ENCODE measurements around the gene GRM4.

The GRM4 gene

DNA sequence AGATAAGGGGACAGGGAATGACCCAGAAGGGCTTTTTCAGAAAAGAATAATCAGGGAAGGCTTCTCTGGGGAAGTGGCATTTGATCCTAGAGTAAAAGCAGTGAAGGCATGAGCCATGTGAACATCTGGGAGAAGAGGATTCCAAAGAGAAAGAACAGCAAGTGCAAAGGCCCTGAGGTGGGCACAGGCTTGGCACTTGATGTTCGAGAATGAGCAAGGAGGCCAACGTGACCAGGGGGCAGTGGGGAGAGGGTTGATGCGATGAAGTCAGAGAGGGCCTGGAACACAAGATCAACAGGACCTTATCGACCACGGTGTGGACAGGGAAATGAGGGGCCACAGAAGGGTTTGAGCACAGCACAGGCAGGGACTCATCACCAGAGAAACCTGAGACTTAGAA lies 5.8 kb downstream of the GRM4 start:
- DNase-seq, result no peak
- H3K4me1 Mint-ChIP-seq, result peaks cover 66% of the 10 kb centered on the region
- H3K9me3 Mint-ChIP-seq, result no peaks in the 10 kb centered on the region
- no peak overlapping the region for H3K4me3 Mint-ChIP-seq
- H3K36me3 Mint-ChIP-seq (ENCODE audit: low read depth), result no peaks in the 10 kb centered on the region
- TF ChIP-seq, protein P1, sequence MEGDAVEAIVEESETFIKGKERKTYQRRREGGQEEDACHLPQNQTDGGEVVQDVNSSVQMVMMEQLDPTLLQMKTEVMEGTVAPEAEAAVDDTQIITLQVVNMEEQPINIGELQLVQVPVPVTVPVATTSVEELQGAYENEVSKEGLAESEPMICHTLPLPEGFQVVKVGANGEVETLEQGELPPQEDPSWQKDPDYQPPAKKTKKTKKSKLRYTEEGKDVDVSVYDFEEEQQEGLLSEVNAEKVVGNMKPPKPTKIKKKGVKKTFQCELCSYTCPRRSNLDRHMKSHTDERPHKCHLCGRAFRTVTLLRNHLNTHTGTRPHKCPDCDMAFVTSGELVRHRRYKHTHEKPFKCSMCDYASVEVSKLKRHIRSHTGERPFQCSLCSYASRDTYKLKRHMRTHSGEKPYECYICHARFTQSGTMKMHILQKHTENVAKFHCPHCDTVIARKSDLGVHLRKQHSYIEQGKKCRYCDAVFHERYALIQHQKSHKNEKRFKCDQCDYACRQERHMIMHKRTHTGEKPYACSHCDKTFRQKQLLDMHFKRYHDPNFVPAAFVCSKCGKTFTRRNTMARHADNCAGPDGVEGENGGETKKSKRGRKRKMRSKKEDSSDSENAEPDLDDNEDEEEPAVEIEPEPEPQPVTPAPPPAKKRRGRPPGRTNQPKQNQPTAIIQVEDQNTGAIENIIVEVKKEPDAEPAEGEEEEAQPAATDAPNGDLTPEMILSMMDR (IDR thresholded peaks at IDR 0.05), result no peak
- H3K27ac Mint-ChIP-seq, result peak overlapping the region; percentile 72
- H3K27me3 Mint-ChIP-seq (ENCODE audit: low read depth, poor library complexity), result peaks cover 64% of the 10 kb centered on the region

DNA sequence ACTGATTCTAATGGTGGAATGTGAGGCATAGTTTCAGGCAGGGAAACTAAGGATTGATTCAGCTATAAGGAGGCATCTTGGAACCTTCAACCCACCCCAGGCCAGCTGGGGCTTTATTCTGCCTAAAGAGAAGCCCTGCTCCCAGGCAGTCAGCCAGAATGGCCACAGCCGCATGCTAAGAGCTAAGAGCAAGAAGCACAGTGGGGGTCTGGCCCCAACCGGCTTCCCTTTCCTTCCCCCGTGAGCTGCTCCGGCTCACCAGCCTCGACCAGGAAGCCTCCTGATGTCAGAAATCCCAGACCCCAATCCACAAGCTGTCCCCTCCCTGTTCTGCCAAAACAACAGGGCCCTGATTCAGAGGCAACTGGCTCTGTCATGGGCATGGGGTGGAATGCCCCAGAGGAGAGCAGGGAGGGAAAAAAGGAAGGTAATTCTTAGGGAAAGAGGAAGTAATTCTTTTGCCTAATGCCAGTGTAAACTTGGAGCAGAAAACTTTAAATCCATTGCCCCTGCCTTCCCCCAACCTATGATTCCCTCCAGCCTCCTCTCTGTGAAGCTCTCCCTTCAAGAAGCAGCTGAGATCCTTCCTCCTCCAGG lies 6.9 kb downstream of the GRM4 start:
- Mint-ChIP-seq H3K27ac (no peak overlapping the region), H3K9me3 (no peaks in the 10 kb centered on the region), H3K36me3 (ENCODE audit: low read depth) (no peaks in the 10 kb centered on the region), H3K4me3 (no peak overlapping the region), H3K27me3 (ENCODE audit: low read depth, poor library complexity) (peaks cover 57% of the 10 kb centered on the region), H3K4me1 (peaks cover 66% of the 10 kb centered on the region)
- no peak for DNase-seq
- TF ChIP-seq, protein P1 (IDR thresholded peaks at IDR 0.05), result no peak

DNA sequence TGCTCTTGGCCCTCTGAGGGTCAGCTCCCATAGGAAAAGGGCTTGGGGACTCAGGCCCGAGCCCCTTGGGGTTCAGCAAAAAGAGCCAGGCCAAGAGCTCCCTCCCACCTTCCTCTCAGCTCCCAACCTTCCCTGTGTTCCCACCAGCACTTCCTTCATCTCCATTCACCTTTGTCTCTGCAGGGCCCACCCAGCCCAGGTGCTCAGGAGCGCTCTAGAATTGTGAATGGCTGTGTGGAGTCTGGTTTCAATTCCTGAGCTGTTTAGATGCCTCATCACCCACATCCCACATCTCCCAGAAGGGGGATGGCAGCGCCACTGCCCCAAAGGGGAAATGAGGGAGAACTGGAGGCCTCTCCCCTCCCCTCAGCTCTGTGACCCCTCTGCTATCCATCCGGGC lies 7.7 kb downstream of the GRM4 start:
- H3K27me3 Mint-ChIP-seq (ENCODE audit: low read depth, poor library complexity), result peaks cover 52% of the 10 kb centered on the region

DNA sequence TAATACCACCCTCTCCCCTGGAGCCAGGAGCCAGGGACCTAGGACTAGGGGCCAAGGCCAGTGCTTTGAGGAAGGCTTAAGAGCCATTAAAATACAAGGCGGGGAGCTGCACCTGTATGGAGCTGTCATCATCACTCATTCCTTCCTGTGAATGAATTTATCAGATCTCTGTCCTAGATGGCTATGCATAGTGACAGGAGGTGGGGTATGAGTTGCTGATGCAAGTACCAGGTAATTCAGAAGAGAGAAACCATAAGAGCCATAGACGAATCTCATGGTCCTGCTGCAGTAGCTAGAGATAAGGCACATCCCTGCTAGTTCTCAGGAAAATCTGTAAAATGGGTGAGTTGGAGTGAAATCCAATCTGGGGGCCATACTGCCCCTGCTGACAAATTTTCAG lies 10.3 kb downstream of the GRM4 start:
- H3K9me3 Mint-ChIP-seq, result no peaks in the 10 kb centered on the region
- H3K36me3 Mint-ChIP-seq (ENCODE audit: low read depth), result no peaks in the 10 kb centered on the region
- TF ChIP-seq, protein P1 (IDR thresholded peaks at IDR 0.05), result no peak
- H3K4me1 Mint-ChIP-seq, result peaks cover 39% of the 10 kb centered on the region
- no peak overlapping the region for H3K27ac Mint-ChIP-seq
- peaks cover 49% of the 10 kb centered on the region for H3K27me3 Mint-ChIP-seq (ENCODE audit: low read depth, poor library complexity)
- no peak for DNase-seq
- no peak overlapping the region for H3K4me3 Mint-ChIP-seq

More for the DNA sequence above, 7.7 kb downstream of the GRM4 start:
- DNase-seq, result no peak
- Mint-ChIP-seq H3K36me3 (ENCODE audit: low read depth) (no peaks in the 10 kb centered on the region), H3K27ac (no peak overlapping the region), H3K4me1 (peaks cover 60% of the 10 kb centered on the region), H3K9me3 (no peaks in the 10 kb centered on the region), H3K4me3 (no peak overlapping the region)
- TF ChIP-seq, protein P1 (IDR thresholded peaks at IDR 0.05), result no peak

DNA sequence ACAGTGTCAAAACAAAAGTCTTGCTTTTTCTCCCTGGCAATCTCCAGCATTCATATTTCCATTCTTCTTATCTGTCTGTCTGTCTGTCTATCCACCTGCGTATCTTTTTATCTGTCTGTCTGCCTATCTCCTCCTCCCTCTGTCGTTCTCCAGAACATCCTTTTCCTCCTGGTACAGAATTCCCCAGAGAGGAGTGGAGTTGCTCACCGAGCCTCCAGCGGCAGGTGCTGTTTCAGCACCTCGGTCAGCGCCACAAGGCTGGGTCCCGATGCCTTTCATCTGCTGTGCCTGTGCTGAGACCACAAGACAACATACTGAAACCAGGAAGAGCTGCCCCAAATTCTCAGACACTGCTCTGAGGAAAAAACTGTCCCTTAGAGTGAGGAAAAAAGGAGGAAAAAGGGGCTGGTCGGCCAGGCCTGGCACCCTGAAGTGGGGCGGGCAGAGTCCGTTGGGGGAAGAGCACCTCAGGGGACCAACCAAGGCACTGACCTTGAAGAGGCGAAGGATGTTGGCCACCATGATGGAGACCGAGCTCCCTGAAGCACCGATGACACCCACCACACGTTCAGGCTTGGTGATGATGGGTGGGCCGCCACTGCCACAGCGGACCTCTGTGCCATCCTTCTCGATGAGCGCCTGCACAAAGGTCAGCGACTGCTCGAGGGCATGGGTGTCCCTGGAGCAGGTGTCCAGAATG lies 13.3 kb downstream of the GRM4 start:
- peaks cover 33% of the 10 kb centered on the region for H3K27me3 Mint-ChIP-seq (ENCODE audit: low read depth, poor library complexity)
- peaks cover 22% of the 10 kb centered on the region for H3K4me1 Mint-ChIP-seq
- peak; percentile 92 for DNase-seq
- TF ChIP-seq, protein P1 (IDR thresholded peaks at IDR 0.05), result no peak
- H3K9me3 Mint-ChIP-seq, result no peaks in the 10 kb centered on the region
- H3K27ac Mint-ChIP-seq, result no peak overlapping the region
- H3K4me3 Mint-ChIP-seq, result no peak overlapping the region
- no peaks in the 10 kb centered on the region for H3K36me3 Mint-ChIP-seq (ENCODE audit: low read depth)

All from nephron progenitor cell (in vitro differentiated cells).